HPDE6-E6E7 (cell line): Measurements from ENCODE around the gene FOXA2.
"Not testable (repeated sequence)": the region's sequence is repeated elsewhere in the genome, so short reads cannot be mapped to it uniquely, and the experiment has no call there.

Experiments used
- DNase-seq: peaks from one replicate; pipeline ENCODE4 v3.0.0; 2011; ENCODE audit warnings: missing footprints; ENCODE audit errors: extremely low spot score

The FOXA2 gene

DNA sequence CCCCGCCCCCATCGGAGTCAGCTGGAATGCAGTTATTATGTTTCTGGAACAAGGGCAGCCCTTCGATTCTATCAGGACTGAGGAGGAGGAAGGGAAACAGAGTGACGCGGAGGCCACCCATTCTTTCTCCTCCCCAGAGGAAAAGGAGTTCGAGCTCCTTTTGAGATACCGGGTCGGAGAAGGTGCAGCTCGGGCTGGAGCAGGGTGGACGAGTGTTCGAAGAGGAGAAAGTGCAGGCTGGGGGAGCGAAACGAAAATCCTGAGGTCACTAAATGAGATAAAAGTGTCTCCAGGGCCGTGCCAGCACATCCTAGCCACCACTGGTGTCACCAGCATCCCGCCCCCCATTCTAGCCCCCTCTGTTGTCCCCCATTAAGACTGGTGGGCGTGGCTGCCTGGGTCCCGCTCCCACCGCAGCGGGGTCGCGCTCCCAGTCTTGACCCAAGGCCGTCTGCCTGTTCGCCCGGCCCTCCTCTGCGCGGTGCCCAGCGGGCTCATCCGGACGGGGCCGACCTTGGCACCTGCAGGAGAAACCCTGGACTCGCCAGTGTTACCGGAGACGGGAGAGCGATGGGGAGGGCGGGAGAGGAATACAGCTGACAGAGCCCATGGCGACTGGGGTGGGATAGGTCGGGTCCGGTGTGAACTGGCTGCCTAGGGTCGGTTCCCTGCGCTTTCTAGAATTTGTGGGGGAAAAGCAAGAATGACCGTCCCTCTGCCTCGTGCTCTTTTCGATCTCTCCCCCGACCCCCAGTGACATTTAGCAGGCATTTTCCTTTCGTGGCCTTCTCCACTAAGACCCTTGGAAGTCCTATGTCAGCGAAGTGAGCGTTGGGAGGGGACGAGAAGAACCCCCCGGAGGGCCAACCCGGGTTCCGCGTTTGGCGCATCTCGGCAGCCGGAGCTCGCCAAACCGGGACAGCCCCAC is 16.2 kb downstream of the FOXA2 start:
- DNase-seq: no peak

DNA sequence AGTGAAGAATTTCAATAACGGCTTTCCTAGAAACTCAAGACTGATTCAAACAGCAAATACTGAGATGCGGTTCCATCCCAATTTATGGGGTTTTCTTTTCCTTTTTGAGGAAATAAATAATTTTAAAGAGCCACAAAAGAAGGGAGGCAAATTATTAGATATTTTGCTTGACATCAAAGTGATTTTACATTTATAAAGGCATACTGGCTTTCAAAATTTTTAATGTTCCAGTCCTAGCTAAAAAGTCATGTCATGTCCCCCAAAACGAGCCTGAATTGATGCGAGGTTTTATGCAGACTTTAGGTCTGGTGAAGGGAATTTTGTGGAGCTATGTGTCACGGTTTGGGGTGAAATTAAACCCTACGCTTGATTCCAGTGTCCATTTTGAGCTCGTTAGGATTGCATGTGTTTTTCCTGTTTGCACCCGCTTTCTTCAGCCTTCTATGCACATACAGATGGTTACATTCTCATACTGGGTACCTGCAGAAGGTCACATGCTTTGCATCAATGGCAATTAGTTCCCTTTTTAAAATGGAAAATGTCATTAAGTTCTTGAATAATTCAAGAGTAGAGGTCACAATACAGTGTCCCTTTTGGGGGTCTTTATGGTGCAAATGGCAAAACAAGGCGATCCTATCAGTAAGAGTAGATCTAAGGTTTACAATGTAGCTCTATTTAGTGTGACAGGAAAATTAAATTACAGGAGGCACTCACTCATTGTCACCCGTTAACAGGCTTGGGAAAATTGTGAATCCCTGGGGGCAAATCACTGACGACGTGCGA is 17.3 kb downstream of the FOXA2 start:
- no peak for DNase-seq

DNA sequence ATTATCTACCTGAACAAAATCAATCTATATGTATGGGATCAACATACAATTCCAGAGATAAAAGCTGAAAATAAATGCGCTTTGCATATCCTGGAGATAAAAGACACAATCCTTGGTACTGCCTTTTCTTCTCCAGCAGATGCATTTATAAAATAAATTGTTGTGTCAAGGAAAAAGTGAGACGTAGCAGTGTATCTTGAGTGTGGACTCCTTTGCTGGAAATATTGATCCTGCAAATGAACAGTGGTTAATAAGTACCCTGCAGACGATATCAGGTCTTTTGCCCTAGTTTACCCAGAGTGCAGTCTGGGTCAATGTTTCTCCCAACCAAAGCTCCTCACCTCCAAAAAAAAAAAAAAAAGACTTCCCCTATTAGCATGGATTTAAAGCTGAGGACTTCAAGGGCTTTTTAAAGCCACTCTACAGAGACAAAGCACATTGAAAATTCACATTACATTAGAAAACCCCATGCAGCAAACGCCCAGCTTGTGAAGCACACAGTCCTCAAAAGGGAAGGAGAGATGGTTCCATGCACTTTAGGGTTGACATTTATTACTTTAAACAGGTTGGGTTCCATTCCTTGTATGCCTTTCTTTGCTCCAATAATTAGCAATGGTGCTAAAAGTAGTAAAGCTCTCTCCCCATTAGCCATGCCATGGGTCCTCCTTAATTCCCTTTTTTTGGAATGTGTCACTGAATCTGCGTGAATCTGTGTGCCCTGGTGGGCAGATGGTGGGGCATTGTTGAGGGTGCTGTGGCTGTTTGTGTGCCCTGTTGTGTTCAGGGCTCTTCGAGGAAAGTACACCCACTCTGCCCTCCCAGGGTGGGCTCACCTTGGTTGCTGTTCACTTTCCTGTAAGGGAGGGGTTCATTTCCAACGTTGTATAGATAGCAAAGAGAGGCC is 21.1 kb downstream of the FOXA2 start:
- no peak for DNase-seq

DNA sequence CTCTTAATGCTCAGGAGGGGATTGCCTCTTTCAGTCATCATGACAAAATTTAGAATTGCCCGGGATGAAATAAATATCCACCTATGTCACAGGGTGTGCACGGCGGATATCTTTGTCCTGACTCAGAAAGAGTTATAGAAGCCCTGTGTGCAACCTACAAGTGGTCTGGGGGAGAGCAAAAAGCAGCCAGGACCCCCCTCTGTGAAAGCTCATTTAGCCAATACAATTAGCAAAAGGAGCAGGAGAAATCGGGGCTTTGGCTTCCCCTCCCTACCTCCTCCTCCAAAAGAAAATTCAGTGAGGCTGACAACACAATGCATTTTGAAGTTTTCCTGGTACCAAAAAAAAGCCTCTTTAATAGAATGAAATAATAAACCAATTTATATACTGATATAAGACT is 21.8 kb downstream of the FOXA2 start:
- no peak for DNase-seq

DNA sequence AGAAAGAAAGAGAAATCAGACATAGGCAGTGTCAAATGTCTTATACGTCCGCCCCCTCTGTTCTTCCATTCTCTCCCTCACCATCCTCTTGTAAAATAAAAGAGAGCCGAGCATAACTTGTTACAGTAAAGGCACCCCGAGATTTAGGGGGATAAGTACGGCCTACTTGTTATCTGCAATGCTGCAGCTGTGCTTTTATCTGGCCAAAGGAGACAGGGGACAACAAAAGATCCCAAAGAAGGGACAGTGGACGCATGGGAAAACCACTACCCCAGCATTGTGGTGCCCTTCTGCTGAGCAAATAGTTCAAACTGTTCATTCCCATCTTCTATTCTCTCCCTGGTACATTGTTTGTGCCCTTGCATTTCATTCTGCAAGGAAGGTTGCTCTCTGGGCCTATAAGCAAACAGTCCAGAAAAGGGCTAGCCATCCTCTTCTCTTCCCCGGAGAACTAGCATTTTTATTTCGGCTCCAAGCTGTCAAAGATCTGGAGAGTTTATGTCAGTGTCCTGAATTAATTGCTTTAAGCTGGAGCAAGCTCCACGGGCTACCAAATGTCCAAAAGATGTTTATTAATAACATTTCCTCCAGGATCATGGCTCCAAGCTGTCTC is 22.3 kb downstream of the FOXA2 start:
- no peak for DNase-seq

DNA sequence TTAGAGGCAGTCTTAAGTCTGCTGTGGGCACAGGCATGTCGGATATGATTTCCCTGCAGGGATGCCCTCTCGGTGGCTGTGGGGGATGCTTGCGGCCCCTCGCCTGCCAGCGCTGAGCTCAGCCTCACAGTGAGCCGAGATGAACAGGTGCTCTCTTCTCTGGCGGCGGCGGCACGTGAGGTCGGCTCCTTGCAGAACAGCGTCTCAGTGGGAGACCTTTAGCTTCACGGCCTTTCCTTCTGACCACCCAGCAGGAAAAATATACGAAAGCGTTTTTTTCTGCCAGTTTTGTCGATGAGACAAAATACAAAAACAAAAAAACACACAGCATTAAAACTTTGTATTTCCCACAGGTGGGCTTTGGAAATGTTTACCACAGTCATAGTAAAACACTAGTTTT is 23.6 kb downstream of the FOXA2 start:
- DNase-seq: no peak

DNA sequence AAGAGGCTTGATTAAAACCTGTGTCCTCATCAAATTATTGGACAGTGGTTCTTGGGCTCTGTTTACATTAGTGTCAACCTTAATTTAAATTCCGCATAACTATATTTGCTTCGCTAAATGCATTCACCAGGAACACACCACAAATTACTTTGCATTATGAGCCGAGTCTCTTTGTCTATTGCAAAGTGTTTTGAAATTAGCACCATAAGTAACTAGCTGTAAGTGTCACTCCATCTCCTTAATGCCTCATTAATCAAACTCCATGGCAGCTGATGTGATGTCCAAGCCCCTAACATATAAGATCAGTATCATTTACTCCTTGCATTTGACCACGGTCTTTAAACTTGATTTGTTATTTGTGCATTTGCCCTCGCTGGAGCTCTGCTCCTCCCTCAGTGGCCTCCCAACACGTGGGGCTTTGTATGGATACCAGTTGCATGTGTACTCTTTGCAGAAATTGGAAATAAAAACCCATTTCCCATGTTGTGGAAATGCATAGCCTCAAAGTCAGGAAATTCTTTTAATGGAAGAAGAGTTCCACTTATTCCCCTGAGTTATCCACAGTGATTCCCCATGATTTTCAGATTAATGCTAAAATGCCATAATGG is 24.6 kb downstream of the FOXA2 start:
- DNase-seq: no peak

DNA sequence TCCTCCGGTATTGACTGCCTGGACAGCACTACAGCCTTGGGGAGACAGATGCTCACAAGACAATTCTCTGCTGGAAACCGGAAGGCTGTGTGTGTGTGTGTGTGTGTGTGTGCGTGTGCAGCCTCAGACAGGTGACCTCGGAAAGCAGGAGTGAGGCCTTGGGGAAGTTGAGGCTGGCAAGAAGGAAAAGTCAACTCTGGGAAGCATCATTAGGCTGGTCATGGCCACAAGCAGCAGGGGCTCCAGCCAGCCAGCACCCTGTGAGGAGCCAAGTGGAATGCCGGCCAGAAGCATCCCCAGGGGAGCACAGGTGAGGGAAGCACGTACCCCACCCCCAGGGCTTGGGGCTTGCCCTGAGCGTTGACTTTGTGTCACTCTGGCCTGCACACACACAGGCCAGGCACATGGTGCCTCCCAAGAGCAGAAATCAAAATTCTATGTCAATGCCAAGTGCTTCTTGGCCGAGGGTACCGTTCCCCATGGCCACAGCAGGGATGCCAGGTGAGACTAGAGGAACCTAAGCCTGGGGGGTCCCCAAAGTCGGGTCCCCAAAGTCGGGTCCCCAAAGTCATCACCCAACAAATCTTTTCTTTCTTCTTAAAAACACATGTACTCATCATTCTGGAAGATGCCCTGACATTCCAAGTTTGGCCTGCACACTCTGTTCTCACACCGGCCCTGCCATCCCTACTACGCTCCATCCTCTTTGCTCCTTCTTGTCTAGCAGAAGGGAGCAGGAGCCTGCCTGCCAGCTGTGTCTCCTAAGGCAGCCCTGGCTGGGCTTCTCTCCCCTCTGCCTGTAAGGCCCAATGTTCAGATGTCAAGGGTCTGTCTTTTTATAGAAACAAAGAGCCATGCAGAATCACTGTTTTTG is 26.7 kb downstream of the FOXA2 start:
- DNase-seq: no peak

DNA sequence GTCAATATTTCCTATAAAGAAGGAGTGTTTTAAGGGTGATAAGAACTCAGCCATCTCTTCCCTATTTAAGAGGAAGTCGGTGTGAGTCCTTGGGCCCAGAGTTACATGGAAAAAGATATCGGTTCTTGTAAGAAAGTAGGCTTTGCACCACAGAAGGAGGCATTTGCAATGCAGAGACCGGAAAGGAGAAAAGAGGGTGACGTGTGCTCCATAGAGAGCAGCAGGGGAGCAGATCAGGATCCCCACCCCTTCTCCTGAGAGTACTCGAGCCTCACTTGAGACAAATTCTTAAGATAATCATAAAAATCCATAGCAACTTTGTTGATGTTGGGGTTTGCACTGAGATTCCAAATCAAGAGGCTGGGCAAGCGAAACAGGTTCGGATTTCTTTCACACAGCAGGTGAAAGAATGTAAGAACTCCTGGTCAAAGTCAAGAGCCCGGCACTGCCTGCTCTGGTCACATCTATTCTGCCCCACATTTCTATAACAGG is 27.8 kb downstream of the FOXA2 start:
- DNase-seq: no peak

DNA sequence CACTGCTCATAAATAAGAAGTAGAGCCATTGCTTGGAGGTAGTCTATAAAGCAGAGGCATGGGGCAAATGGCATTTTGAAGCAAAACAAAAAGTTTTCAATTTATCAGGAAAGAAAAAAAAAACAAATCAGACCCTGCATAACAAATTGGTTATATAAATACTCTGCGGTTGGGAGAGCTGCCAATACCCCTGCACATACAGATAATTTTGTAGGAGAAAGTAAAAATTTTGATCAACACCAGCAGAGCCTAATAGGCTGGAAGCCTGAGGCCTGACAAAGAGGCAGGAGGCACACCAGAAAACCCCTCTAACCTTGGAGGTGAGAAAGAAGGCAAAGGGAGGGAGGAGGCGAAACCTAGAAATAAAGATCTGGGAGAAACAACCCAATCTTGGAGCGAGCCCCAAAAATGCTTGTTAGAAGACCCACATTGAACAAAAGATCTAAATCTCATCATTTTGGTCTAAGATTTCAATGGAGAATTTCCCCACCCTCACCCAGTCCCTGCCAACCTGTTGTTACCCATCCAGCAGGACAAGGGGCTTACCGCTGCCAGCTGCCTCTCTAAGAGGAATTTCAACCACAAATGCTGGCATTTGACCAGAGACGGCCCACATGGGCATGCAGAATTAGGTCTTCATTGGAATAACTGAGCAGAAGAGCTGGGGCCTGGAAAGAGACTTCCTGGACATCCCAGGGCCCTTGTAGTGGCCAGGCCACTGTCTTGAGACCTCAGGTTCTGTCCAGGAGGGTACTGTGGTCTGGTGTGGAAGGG is 28.4 kb downstream of the FOXA2 start:
- no peak for DNase-seq

DNA sequence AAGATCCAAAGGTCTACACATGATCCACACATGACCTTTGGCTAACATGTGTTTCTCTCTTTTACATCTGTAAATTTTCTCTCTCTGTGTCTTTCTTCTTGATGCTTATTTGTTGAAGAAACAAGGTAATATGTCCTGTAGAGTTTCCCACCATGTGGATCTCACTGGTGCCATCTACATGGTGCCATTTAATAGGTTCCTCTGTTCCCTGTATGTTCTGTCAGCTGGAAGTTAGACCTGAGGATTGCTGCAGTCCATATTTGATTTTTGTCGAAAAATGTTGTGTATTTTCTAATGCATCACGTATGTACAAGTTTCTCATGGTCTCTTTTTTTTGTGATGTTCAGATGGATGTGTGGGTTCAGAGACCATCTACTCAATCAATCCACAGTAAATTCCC is 30.0 kb downstream of the FOXA2 start:
- no peak for DNase-seq

DNA sequence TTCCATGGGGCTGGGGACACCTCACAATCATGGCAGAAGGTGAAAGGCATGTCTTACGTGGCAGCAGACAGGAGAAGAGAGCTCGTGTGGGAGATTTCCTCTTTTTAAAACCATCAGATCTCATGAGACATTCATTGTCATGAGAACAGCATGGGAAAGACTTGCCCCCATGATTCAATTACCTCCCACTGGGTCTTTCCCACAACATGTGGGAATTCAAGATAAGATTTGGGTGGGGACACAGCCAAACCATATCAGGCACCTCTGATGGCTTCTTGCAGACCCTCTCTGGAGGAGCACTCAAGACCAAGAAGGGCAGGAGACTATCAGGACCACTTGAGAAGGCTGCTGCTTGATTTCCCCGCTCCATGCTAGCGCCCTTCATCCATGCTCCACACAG is 33.9 kb downstream of the FOXA2 start:
- DNase-seq: not testable (repeated sequence)

DNA sequence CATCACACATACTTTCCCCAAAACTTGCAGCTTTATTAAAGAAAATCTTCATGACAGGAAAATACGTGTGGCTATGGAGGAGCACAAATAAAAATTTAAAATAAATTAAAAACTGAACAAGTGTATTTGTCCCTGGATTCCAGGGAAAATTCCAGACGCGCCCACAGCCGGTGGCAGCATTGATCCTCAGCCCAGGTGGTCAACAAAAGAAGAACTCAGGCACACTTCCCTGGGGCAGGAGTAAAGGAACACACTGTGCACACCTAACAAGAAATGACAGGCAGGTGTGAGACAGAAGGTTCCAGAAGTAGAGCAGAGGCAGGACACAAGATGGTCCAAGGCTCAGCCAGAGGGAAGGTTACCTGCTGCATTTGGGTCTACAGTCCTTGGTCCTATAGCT is 36.3 kb downstream of the FOXA2 start:
- no peak for DNase-seq

DNA sequence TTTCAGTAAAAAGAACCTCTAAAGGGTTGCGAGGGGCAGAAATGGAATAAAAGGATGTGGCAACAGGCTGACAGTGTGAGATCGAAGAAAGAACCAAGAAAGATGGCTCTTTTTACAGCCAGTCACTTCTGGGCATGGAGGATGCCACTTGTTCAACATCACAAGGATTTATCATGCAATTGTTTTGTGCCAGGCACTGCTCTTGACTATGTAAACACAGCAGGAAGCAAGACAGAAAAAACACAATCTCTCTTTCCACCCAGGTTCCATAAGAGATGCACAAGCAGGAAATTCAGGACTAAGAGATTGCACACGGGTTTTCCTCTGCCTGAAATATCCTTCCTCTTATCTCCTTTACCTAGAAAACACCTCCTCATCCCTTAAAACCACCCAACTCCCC is 38.0 kb downstream of the FOXA2 start:
- no peak for DNase-seq

DNA sequence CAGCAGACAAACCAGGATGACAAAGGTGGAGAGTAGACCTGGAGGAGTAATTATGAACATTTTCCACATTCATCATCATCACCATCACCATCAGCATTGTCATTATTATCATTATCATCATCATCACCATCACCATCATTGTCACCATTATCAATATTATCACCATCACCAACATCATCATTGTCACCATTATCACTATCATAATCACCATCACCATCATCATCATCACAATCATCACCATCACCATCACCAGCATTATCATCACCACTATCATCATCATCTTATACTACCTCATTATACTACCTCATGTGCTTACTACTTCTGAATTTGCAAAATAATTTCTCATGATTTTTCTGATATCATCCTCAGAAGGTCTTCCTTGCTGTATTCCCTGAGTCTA is 39.3 kb downstream of the FOXA2 start:
- no peak for DNase-seq

DNA sequence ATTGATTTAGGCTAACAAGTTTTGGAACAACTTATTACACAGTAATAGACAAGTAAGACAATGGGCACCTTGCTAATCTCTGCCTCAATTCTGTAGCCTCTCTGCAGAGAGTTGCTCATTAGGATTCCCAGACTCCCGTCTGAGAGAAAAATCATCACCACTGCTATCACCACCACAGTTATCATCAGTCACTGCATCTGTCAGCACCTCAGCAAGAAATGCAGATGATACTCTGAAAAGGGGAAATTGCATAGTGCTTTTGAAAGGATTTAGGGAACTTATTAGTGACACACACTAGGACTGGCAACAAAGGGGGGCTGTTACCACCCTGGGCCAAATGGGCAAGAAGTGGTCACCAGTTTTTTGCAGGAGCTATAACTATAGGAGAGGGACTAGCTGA is 39.9 kb downstream of the FOXA2 start:
- no peak for DNase-seq

DNA sequence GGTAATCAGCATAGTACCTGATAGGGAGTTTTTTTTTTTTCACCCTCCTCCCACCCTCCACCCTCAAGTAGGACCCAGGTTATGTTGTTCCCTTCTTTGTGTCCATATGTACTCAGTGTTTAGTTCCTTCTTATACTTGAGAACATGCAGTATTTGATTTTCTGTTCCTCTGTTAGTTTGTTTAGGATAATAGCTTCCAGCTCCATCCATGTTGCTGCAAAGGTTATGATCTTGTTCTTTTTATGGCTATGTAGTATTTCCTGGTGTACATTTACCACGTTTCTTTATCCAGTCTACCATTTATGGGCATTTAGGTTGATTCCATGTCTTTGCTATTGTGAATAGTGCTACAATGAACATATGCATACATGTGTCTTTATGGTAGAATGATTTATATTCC is 41.9 kb downstream of the FOXA2 start:
- no peak for DNase-seq

DNA sequence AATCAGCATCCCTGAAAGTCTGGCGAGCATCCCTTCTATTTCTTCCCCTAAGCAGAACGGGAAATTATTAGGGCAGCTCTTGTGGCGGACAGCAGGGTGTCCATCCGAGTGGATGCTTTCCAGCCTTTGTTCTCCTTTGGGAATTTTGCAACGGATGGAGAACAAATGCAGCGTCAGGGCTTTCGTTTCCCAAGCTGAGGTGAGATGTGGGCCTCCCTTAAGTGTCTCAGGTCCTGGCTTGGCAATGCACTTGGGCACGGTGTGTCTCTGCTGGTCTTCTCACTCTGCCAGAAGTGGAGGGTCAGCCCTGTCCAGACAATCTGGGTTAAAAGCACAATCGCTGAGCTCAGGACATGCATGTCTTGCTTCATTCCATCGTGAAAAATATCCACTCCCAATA is 43.5 kb downstream of the FOXA2 start:
- no peak for DNase-seq
